Panc1 (cell line): ENCODE results near the gene WSB1.

Source experiments
- POLR2AphosphoS5 ChIP-seq: IDR thresholded peaks from 2 replicates; pipeline ENCODE4 v1.6.1; 2012; ENCODE audit warnings: mild to moderate bottlenecking, low read depth, low read length, moderate library complexity
- SIN3A ChIP-seq: IDR thresholded peaks from 2 replicates; pipeline ENCODE4 v1.6.1; 2012; ENCODE audit warnings: low read depth, mild to moderate bottlenecking, low read length, moderate library complexity, borderline replicate concordance; ENCODE audit not compliant: insufficient read depth
- TCF7L2 ChIP-seq: IDR thresholded peaks from 2 replicates; pipeline ENCODE4 v1.6.1; 2011; ENCODE audit warnings: mild to moderate bottlenecking, low read depth, low read length, inconsistent platforms
- TF ChIP-seq, protein P1 (sequence below), 2 experiments: IDR thresholded peaks; 2 replicates each; pipeline ENCODE4 v1.6.1; 2011 to 2012; ENCODE audit warnings: low read depth in 2 of 2, control low read depth in 1 of 2, low read length in 1 of 2, mild to moderate bottlenecking in 1 of 2, moderate library complexity in 1 of 2; ENCODE audit not compliant: insufficient read depth in 1 of 2
- TF ChIP-seq, protein P2 (sequence below): fragments of 450-650 bp; IDR thresholded peaks from 2 replicates; pipeline ENCODE4 v1.5.1; 2017; ENCODE audit warnings: mild to moderate bottlenecking

DNA sequence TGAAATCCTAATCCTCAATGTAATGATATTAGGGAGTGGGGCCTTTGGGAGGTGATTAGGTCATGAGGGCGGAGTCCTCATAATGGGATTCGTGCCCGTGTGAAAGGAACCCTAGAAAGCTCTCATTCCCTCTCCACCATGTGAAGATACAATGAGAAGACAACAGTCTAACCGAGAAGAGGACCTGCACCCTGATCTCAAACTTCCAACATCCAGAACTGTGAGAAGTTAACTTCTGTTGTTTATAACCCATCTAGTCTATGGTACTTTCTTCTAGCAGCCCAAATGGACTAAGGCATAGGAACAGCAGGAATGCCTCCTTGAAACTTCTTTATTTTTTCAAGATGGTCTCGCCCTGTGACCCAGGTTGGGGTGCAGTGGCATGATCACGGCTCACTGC, 24.7 kb downstream of the WSB1 start:
- TF ChIP-seq, protein P1, sequence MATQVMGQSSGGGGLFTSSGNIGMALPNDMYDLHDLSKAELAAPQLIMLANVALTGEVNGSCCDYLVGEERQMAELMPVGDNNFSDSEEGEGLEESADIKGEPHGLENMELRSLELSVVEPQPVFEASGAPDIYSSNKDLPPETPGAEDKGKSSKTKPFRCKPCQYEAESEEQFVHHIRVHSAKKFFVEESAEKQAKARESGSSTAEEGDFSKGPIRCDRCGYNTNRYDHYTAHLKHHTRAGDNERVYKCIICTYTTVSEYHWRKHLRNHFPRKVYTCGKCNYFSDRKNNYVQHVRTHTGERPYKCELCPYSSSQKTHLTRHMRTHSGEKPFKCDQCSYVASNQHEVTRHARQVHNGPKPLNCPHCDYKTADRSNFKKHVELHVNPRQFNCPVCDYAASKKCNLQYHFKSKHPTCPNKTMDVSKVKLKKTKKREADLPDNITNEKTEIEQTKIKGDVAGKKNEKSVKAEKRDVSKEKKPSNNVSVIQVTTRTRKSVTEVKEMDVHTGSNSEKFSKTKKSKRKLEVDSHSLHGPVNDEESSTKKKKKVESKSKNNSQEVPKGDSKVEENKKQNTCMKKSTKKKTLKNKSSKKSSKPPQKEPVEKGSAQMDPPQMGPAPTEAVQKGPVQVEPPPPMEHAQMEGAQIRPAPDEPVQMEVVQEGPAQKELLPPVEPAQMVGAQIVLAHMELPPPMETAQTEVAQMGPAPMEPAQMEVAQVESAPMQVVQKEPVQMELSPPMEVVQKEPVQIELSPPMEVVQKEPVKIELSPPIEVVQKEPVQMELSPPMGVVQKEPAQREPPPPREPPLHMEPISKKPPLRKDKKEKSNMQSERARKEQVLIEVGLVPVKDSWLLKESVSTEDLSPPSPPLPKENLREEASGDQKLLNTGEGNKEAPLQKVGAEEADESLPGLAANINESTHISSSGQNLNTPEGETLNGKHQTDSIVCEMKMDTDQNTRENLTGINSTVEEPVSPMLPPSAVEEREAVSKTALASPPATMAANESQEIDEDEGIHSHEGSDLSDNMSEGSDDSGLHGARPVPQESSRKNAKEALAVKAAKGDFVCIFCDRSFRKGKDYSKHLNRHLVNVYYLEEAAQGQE (IDR thresholded peaks at IDR 0.05; ENCODE audit: insufficient read depth in 1 of 2, low read depth in 2 of 2, low read length in 1 of 2) = no peak
- TF ChIP-seq, protein P2, sequence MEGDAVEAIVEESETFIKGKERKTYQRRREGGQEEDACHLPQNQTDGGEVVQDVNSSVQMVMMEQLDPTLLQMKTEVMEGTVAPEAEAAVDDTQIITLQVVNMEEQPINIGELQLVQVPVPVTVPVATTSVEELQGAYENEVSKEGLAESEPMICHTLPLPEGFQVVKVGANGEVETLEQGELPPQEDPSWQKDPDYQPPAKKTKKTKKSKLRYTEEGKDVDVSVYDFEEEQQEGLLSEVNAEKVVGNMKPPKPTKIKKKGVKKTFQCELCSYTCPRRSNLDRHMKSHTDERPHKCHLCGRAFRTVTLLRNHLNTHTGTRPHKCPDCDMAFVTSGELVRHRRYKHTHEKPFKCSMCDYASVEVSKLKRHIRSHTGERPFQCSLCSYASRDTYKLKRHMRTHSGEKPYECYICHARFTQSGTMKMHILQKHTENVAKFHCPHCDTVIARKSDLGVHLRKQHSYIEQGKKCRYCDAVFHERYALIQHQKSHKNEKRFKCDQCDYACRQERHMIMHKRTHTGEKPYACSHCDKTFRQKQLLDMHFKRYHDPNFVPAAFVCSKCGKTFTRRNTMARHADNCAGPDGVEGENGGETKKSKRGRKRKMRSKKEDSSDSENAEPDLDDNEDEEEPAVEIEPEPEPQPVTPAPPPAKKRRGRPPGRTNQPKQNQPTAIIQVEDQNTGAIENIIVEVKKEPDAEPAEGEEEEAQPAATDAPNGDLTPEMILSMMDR = no peak
- no peak for TF ChIP-seq POLR2AphosphoS5
- TF ChIP-seq SIN3A = no peak
- no peak for TF ChIP-seq TCF7L2
